Fibroblast of skin of left quadriceps (primary cell): ENCODE results near the gene LENG9.
"Not testable (repeated sequence)": the region's sequence is repeated elsewhere in the genome, so short reads cannot be mapped to it uniquely, and the experiment has no call there.

ENCODE experiments used
- DNase-seq, 2 experiments: peaks; one replicate each; pipeline ENCODE4 v3.0.0-alpha.2; 2013; ENCODE audit warnings: low read depth in 2 of 2

LENG9 gene

DNA sequence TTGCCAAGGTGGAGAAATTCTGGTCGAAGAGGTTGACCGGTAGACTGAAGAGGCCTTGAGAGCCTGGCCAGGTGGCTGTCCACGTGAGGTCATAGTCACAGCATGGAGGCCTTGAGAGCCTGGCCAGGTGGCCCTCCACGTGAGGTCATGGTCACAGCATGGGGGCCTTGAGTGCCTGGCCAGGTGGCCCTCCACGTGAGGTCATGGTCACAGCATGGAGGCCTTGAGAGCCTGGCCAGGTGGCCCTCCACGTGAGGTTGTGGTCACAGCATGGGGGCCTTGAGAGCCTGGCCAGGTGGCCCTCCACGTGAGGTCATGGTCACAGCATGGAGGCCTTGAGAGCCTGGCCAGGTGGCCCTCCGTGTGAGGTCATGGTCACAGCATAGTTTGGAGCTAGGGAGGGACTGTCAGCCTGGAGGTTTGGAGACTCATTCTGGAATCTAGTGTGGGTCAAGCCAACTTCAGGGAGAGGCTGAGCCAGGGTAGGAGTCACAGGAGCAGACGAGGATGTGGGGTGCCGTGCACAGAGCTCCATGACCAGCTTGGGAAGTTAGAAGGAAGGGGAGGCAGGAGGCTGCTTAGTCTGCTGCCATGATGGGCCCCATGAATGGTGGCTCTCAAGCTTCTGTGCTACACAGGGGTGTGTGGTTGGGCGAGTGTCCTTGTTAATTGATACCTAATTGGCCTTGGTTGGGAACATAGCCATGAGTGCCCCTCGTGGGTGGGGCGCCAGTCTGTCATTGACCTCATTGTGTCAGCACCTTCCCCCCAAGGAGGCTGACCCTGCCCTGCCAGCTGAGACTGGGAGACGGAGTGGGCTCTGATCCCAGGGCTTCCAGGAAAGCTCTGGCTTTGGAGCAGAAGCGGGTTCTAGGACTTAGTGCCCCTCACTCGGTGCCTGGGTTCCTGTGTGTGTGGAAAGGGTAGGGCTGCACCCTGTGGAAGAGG lies 4.0 kb downstream of the LENG9 start:
- DNase-seq: no peak

DNA sequence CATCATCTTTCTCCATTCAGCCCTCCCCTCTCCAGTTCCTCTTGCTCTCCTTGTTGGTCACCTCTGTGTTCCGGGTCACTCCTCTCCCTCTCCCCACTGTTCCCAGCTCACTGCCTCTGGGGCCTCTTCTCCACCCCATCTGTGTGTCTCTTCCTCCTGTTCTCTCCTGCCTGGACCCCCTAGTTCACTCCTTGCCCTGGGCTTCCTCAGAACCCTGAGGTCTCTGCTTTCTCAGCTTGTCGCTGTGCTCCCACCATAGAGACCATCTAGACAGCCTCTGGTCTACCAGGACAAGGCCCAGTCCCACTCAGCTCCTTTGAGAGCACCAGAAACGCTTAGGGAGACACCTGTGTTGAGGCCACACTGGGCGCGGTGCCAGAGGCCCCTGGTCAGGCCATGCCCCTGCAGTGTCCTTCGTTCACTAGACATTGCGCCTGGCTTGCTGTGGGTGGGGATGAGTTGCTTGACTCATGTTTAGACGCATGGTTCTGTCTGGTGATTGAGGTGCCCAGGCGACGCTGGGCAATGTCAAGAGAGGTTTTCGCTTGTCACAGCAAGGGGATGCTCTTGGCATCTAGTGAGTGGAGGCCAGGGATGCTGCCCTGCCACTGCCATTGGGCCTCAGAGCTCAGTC lies 4.8 kb downstream of the LENG9 start:
- DNase-seq: no peak

GRCh38 chr19:54457773-54458647 lies 5.6 kb downstream of the LENG9 start:
- no peak for DNase-seq

DNA sequence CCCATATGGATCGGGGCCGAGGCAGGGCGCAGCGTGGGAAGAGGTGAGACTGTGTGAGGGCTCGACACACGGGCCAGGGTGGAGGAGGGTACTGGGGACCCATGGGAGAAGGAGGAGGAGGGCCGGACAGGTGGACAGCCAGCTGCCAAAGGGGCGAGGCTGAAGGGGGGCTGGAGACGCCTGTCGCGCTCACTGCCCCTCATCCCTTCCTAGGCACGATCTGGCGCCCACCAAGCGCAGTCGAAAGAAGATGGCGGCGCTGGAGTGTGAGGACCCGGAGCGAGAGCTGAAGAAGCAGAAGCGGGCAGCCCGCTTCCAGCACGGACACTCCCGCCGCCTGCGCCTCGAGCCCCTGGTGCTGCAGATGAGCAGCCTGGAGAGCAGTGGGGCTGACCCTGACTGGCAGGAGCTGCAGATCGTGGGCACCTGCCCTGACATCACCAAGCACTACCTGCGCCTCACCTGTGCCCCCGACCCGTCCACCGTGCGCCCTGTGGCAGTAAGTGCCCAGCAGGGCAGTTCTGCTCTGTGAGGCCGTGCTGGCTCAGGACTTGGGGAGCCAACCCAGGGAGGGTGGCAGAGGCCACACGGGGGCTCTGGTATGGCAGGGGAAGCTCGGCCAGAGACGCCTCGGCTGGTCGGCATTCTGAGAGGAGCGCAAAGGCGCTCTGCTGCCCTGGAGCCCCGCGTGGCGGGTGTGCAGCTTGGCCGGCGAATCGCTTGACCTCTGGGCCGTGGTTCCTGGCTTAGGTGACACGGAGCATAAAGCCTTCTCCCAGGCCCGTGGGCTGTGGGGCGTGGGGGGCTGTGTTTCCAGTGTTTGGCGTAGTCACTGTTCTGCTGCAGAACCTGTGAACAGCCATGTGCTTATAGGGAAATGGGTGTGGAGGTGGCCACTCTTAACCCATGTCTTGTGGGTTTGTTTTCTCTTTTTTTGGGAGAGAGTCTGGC lies 6.9 kb downstream of the LENG9 start:
- DNase-seq: no peak

GRCh38 chr19:54455786-54456422 lies 7.7 kb downstream of the LENG9 start:
- no peak for DNase-seq

DNA sequence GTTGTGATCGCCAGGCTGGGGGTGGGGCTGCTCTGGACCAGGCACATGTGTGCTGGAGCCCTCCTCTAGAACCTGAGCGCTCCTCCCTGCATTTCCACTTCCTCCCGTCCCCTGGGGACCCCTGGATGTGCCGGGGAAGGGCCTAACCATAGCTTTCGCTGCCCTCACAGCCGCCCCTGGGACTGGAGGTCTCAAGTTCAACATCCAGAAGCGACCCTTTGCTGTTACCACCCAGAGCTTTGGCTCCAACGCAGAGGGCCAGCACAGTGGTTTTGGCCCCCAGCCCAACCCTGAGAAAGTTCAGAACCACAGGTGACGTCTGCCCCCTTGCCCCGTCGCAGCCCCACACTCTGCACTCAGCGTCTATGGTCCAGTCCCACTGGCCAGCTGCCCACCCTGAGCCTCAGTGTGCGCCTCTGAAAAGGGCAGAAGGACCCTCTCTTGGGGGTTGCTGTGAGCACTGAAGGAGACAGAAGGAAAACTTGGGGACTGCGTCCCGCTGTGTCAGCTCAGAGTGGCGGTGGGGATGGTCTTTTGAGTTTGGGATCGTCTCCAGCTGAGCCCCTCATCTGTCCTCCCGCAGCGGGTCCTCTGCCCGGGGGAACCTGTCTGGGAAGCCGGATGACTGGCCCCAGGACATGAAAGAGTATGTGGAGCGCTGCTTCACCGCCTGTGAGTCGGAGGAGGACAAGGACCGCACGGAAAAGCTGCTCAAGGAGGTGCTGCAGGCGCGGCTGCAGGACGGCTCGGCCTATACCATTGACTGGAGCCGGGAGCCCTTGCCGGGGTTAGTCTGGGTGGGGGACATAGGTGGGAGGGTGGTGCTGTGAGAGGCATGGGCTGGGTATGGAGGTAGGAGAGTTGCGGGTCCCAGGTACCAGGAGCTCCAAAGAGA lies 8.6 kb downstream of the LENG9 start:
- DNase-seq: no peak

GRCh38 chr19:54453921-54454780 lies 9.4 kb downstream of the LENG9 start:
- DNase-seq: no peak

DNA sequence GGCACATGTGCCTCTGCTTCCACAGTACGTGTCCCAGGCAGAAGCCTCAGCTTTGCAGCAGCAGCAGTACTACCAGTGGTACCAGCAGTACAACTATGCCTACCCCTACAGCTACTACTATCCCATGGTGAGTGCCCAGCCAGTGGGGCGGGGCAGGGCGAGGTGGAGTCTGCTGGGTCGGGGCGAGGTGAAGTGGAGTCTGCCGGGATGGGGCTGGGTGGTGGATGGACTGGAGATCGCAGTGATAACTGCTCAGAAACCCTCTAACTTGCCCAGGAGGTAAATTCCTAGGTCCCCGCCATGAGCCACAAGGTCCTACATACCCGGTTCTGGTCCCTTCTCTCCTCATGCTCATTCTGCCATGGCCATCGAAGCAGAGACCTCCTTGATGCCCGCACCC lies 11.0 kb downstream of the LENG9 start:
- no peak for DNase-seq

- DNase-seq: no peak
These were observed 11.6 kb downstream of the LENG9 start for GRCh38 chr19:54451997-54452396.

GRCh38 chr19:54451331-54451871 lies 12.2 kb downstream of the LENG9 start:
- no peak for DNase-seq

DNA sequence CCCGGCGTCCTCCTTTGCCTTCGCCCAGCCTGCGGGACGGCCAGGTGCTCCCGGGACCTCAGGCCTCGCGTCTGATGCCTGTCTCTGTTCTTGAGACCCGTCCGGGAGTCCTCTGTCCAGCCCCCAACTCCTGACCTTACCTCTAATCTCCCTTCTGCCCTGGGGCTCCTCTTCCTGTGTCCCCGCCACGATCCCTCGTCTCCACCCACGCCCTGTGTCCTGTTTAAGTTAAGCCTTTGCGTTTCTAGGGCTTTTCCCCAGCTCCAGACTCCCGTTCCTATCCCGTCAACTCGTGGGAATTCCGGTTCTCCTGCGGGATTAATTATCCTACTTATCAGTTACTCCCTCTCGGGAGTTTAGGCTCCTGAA lies 13.9 kb downstream of the LENG9 start:
- DNase-seq: no peak

GRCh38 chr19:54448774-54449700 lies 14.5 kb downstream of the LENG9 start, which contains the start of gene LENG8:
LENG8 (plus strand) TSS chr19:54449199; CDS start chr19:54451345, 2,146 bp downstream.
- peak; percentile 95 for DNase-seq

GRCh38 chr19:54448040-54448773 lies 15.4 kb downstream of the LENG9 start:
- DNase-seq: no peak

DNA sequence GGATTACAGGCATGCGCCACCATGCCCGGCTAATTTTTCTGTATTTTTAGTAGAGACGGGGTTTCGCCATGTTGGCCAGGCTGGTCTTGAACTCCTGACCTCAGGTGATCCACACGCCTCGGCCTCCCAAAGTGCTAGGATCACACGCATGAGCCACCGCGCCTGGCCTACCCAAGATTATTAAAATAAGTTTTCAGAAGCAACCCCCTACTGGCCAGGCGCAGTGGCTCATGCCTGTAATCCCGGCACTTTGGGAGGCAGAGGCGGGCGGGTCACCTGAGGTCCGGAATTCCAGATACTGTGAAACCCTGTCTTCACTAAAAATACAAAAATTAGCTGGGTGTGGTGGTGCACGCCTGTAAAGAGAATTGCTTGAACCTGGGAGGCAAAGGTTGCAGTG lies 17.2 kb downstream of the LENG9 start:
- not testable (repeated sequence) for DNase-seq

GRCh38 chr19:54444737-54445136 lies 18.8 kb downstream of the LENG9 start:
- DNase-seq: no peak

DNA sequence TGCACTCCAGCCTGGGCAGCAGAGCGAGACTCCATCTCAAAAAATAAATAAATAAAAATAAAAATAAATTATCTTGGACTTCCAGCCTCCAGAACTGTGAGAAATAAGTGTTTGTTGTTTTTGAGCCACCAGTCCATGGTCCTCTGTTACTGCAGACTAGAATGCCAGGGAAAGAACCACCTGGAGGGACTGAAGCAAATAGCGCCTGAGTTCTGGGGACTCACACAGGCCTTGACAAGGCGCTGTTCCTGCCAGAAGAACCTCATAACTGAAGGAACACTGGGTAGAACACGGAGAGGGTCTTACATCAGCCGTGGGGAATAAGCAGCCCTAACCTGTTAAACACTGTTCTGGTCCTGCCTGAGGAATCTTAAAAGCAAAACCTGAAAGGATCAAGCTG lies 22.9 kb downstream of the LENG9 start:
- DNase-seq: no peak
